SK-MEL-5 (cell line): ENCODE results near the gene DRICH1. TPM values are rescaled to one million over a fixed set of nuclear protein-coding genes. Genes with fewer than 3 reads are reported as not detected.
"Not testable (repeated sequence)": the region's sequence is repeated elsewhere in the genome, so short reads cannot be mapped to it uniquely, and the experiment has no call there.

ENCODE experiments used
- DNase-seq: peaks from one replicate; pipeline ENCODE4 v3.0.0-alpha.2; 2016; ENCODE audit warnings: low read depth, low spot score
- in situ Hi-C: cut with HindIII; loops from 2 replicates; pipeline ENCODE4 v1.10.0; 2016; ENCODE audit warnings: low sequenced_read_pairs, high pct_unique_total_duplicates, low pct_unique_long_range_greater_than_20kb
- polyA plus RNA-seq, 2 experiments: library from polyadenylated mRNA; depleted of rRNA; stranded (reverse); fragments of >200 nt; gene quantifications; 2 replicates each; pipeline ENCODE4 v1.2.3, GENCODE V29; 2015
- total RNA-seq: library from RNA; depleted of rRNA; stranded (reverse); fragments of >200 nt; shearing (Covaris generic); gene quantifications from 2 replicates; pipeline ENCODE4 v1.2.3, GENCODE V29; 2014; rRNA removed

DRICH1 gene, protein sequence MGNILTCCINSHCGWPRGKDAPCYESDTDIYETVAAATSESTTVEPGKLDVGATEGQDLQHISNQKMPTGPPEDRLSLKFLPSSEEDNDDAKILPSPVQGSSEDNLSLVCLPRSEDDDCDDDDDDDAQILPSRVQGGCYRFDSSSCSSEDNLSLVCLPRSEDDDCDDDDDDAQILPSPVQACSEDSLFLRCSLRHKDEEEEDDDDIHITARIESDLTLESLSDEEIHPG
- not detected in 2 replicates for total RNA-seq
- not detected in 2 replicates for polyA plus RNA-seq (2015; cell fraction: cytosol; rRNA removed)
- 0.18 and 0.20 TPM in 2 replicates for polyA plus RNA-seq (2015; cell fraction: nucleus; rRNA removed)

GRCh38 chr22:23632178-23632577, at the start of gene DRICH1:
DRICH1 (minus strand) TSS chr22:23632321; CDS start chr22:23632023, 298 bp downstream.
- in situ Hi-C loops, result no loop called here
- no peak for DNase-seq

DNA sequence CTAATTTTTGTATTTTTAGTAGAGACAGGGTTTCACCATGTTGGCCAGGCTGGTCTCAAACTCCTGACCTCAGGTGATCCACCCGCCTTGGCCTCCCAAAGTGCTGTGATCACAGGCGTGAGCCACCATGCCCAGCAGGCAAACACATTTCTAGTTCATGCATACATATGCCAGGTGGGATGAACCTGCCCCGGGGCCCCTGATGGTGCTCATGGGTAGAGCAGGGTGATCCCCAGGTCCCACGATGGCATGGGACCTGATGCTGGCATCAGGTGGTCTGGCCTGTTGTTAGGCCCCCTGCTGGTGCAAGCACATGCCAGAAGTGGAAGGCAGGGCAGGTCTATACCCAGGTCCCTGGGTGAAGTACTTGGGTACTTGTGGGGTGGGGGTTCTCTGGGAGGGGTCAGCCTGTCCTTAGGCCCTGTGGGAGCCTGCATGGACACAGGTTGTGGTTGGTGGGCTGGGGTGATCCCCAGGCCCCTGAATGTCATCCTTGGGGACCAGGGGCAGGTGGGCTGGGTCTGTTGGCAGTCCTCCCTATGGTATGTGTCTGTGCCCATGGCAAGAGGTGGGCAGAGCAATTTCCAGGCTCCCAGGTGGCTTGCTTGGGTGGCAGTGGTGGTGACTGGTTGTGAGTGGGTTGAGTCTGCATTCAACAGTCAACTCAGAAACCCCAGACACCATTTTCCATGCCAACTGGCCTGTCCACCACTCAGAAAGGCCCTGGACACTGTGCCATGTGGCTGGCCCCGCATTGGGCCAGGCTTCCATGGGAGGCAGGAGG, 49.1 kb upstream of the DRICH1 start:
- DNase-seq, result no peak
- in situ Hi-C loops, result no loop called here

- no peak for DNase-seq
- in situ Hi-C loops, result no loop called here
These were observed 46.0 kb upstream of the DRICH1 start for GRCh38 chr22:23678133-23678532.

DNA sequence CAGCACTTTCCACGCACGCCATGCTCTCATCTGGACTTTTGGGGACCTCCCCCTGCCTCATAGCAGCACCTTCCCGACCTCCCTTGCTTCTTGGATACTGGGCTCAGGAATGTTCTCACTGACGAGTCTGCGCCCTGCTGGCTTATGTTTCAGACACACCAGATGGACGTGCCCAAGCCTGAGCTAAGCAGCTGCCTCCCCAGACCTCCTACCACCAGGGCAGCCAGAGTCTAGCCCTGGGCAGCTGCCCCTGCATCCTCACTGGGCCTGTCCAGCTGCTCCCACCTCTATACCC, 45.5 kb upstream of the DRICH1 start:
- DNase-seq, result no peak
- in situ Hi-C loops, result no loop called here

GRCh38 chr22:23676841-23677700, 45.0 kb upstream of the DRICH1 start:
- in situ Hi-C loops, DNase-seq: not testable (repeated sequence)

- no peak for DNase-seq
- in situ Hi-C loops, result no loop called here
These were observed 43.6 kb upstream of the DRICH1 start for GRCh38 chr22:23675502-23676415.

DNA sequence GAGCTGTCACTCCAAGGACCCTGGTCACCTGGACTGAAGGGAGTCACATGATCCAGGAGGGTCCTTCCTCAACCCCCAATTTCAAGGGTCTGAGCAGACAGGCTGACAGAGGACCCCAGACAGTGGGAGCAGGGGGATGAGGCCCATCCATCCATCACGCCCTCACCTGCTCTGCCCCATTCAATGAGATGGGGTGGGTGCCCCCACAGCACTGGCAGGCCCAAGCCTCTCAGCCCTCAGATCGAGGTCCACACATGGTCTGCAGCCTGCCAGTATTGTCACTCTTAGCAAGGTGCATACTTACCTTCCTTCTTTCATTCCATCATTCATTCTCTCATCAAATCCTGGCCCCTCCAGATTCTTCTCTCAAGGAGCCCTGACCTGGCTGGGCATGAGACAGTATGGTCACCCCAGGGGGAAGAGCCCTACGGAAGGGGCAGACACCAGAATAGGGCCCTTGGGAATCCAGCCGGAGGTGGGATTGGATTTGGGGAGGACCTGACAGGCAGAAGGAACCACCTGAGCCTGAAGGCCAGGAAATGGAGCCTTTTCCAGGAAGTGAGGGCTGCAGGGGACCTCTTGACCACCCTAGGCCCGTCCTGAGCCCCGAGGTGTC, 42.9 kb upstream of the DRICH1 start:
- DNase-seq, in situ Hi-C loops: not testable (repeated sequence)

- in situ Hi-C loops, result no loop called here
- no peak for DNase-seq
These were observed 41.9 kb upstream of the DRICH1 start for GRCh38 chr22:23673826-23674690.

DNA sequence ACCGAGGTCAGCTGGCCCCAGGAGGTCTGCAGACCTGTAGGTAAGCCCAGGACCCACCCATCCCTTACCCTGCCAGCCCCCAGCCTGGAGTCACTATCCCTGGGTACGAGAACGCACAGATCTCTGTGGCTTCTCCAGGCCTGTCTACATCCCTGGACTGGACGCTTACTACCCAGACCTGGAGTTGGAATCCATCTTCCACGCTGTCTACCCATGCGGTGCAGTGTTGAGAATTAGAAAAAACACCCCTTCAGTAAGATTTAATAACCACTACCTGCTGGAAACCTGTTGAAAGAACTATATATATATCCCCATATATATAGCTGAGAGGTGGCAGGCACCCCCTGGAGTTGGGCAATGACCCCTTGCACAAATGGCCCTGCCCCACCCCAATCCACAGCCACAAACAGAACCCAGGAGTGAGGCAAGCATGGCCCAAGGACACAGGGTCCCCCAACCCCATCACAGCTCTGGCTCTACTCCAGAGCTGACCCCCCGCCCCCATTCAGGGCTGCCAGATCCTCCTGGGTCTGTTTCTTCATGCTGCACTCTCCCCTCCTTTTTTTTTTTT, 41.0 kb upstream of the DRICH1 start:
- no peak for DNase-seq
- in situ Hi-C loops, result no loop called here

DNA sequence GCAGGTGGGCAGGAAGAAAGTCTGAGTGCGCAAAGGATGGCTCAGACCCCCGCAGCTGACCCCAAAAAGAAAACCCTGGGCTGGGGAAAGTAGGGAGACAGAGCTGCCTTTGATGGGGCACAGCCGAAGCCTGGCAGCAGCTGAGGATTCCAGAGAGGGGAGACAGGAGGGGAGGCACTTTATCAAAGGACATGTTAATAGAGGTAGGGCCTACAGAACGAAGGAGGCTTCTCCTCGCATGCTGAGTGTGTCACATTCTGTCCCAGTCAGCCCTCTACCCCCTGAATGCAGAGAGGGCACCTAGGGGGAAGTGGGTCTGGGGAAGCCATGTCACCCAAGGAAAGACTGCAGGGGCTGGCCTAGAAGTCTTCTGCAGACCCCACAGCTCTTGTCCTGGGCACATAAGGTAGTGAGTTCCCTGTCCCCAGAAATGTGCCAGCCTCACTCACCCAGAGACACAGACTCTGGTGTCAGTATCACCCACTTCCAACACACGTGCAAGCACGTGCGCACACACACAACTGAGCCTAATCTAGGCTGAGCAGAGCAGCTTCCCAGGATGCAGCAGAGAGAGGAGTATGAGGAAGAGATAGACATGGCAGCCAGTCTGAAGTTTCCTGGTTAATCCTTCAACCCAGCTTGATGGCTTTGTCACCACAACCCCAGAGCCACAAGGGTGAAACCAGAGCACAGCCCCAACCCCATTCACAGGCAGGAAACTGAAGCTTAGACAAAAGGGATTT, 40.4 kb upstream of the DRICH1 start:
- DNase-seq, in situ Hi-C loops: not testable (repeated sequence)

DNA sequence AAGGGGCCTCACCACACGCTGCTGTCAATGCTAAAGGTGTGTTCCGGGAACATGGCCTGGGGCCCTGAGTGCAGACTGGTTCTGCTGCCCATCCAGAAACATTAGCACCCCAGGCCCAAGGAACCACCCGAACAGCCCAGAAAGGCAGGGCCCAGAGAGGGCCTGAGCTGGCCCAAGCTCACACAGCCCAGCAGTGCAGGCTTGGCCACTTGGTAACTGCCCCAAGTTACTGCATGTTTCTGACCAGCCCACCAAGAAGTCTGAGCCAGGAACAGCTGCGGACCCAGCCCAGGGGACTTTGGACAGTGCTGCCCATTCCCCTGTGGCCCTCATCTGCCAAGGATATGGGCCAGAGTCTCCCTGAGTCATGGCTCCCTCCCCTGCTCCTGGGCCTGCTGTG, 39.3 kb upstream of the DRICH1 start:
- in situ Hi-C loops, DNase-seq: not testable (repeated sequence)

GRCh38 chr22:23670378-23671295, 38.5 kb upstream of the DRICH1 start:
- in situ Hi-C loops, result no loop called here
- no peak for DNase-seq

DNA sequence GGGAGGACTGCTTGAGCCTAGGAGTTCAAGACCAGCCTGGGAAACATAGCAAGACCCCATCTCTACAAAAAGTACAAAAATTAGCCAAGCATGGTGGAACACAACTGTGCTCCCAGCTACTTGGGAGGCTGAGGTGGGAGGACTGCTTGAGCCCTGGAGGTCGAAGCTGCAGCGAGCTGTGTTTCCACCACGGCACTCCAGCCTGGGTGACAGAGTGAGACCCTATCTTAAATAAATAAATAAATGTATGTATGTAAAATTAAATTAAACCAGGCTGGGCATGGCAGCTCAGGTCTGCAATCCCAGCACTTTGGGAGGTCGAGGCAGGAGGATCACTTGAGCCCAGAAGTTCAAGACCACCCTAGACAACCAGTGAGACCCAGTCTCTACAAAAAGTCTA, 28.3 kb upstream of the DRICH1 start:
- in situ Hi-C loops, DNase-seq: not testable (repeated sequence)

DNA sequence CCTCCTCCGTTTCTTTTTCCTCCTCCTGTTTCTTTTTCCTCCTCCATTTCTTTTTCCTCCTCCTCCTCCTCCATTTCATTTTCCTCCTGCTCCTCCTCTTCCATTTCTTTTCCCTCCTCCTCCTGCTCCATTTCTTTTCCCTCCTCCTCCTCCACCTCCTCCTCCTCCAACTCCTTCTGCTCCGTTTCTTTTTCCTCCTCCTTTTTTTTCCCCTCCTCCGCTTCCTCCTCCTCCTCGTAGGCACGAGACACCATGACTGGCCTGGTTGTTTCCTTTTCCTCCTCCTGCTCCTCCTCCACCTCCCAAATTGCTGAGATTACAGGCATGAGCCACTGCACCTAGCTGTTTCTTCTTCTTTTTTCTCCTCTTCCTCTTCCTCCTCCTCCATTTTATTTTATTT, 25.6 kb upstream of the DRICH1 start:
- in situ Hi-C loops, result no loop called here
- no peak for DNase-seq
